Measurements from ENCODE around the gene ALDH6A1.

DNA sequence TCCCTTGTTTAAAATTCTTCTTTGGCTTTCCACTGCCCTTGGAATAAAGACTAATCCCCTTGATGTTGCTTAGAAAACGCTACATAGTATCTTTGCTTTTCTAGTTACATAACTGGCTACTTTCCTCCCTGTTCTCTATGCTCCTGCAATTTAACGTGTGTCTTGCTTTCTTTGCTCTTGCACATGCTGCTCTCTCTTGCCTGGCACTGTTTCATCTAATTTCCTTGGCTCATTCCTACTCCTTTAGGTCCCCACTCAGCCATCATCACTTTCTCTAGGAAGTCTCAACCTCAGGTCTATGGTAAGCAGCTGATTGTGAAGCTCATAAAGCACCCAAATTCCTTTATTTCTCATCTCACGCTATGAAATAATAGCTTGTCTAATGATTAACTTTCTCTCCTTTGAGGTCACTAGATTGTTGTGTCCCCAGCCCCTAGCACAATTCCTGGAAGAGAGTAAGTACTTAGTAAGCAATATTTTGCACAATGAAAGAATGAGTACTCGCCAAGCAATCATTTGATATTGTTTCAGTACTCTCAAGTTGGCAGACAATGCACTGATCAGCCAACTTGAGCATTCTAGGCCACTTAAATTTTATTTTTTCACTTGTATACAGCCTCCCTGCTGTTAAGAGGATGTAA, 3.3 kb downstream of the ALDH6A1 start:
- TF ChIP-seq, protein P1, sequence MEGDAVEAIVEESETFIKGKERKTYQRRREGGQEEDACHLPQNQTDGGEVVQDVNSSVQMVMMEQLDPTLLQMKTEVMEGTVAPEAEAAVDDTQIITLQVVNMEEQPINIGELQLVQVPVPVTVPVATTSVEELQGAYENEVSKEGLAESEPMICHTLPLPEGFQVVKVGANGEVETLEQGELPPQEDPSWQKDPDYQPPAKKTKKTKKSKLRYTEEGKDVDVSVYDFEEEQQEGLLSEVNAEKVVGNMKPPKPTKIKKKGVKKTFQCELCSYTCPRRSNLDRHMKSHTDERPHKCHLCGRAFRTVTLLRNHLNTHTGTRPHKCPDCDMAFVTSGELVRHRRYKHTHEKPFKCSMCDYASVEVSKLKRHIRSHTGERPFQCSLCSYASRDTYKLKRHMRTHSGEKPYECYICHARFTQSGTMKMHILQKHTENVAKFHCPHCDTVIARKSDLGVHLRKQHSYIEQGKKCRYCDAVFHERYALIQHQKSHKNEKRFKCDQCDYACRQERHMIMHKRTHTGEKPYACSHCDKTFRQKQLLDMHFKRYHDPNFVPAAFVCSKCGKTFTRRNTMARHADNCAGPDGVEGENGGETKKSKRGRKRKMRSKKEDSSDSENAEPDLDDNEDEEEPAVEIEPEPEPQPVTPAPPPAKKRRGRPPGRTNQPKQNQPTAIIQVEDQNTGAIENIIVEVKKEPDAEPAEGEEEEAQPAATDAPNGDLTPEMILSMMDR (IDR thresholded peaks at IDR 0.05), result no peak
- no peak for TF ChIP-seq POLR2A (IDR thresholded peaks at IDR 0.05)

Data from stomach (tissue), 4 donors.